Left forelimb (tissue), 1 donor: ENCODE results near the gene GIMAP1.

ENCODE experiments used
- DNase-seq: peaks from one replicate; pipeline ENCODE4 v3.0.0-alpha.2; 2018; ENCODE audit warnings: low spot score

The GIMAP1 gene

GRCh38 chr7:150722431-150722931, 6.1 kb downstream of the GIMAP1 start:
- DNase-seq, result no peak

- no peak for DNase-seq
Measured at GRCh38 chr7:150723467-150723866, 7.1 kb downstream of the GIMAP1 start.

- DNase-seq, result no peak
Measured at GRCh38 chr7:150727381-150727780, 11.0 kb downstream of the GIMAP1 start.

GRCh38 chr7:150728011-150728410, 11.6 kb downstream of the GIMAP1 start:
- DNase-seq, result no peak

- DNase-seq, result no peak
Measured at GRCh38 chr7:150728609-150729008, 12.2 kb downstream of the GIMAP1 start.

GRCh38 chr7:150731916-150732315, 15.5 kb downstream of the GIMAP1 start:
- DNase-seq, result no peak

- no peak for DNase-seq
Measured at GRCh38 chr7:150732786-150733481, 16.5 kb downstream of the GIMAP1 start.

GRCh38 chr7:150733482-150734095, 17.2 kb downstream of the GIMAP1 start:
- DNase-seq, result no peak

- DNase-seq, result no peak
Measured at GRCh38 chr7:150734254-150734653, 17.8 kb downstream of the GIMAP1 start.

- no peak for DNase-seq
Measured at GRCh38 chr7:150735596-150736358, 19.4 kb downstream of the GIMAP1 start.

- no peak for DNase-seq
Measured at GRCh38 chr7:150736864-150737263, 20.5 kb downstream of the GIMAP1 start.

- no peak for DNase-seq
Measured at GRCh38 chr7:150737265-150738055, 21.0 kb downstream of the GIMAP1 start, which contains the start of gene GIMAP5. GIMAP5 (plus strand) TSS chr7:150737418; CDS start chr7:150740885, 3,467 bp downstream.

- DNase-seq, result no peak
Measured at GRCh38 chr7:150738092-150738491, 21.7 kb downstream of the GIMAP1 start.

- DNase-seq, result no peak
Measured at GRCh38 chr7:150738591-150739001, 22.2 kb downstream of the GIMAP1 start.

- DNase-seq, result no peak
Measured at GRCh38 chr7:150739033-150739432, 22.6 kb downstream of the GIMAP1 start.

GRCh38 chr7:150740053-150740452, 23.6 kb downstream of the GIMAP1 start:
- DNase-seq, result no peak

- DNase-seq, result no peak
Measured at GRCh38 chr7:150742286-150742968, 26.0 kb downstream of the GIMAP1 start.

GRCh38 chr7:150744041-150744656, 27.7 kb downstream of the GIMAP1 start:
- no peak for DNase-seq

- DNase-seq, result no peak
Measured at GRCh38 chr7:150745086-150745485, 28.7 kb downstream of the GIMAP1 start.

GRCh38 chr7:150745876-150746275, 29.5 kb downstream of the GIMAP1 start:
- no peak for DNase-seq

- DNase-seq, result no peak
Measured at GRCh38 chr7:150746921-150747320, 30.5 kb downstream of the GIMAP1 start.
